ENCODE measurements around the gene MDM2. TPM values are rescaled to one million over a fixed set of nuclear protein-coding genes. Genes with fewer than 3 reads are reported as not detected.
"Not testable (repeated sequence)": the region's sequence is repeated elsewhere in the genome, so short reads cannot be mapped to it uniquely, and the experiment has no call there.

The MDM2 gene
- total RNA-seq, 1 donor from 2014 or later, result 37.3 TPM

DNA sequence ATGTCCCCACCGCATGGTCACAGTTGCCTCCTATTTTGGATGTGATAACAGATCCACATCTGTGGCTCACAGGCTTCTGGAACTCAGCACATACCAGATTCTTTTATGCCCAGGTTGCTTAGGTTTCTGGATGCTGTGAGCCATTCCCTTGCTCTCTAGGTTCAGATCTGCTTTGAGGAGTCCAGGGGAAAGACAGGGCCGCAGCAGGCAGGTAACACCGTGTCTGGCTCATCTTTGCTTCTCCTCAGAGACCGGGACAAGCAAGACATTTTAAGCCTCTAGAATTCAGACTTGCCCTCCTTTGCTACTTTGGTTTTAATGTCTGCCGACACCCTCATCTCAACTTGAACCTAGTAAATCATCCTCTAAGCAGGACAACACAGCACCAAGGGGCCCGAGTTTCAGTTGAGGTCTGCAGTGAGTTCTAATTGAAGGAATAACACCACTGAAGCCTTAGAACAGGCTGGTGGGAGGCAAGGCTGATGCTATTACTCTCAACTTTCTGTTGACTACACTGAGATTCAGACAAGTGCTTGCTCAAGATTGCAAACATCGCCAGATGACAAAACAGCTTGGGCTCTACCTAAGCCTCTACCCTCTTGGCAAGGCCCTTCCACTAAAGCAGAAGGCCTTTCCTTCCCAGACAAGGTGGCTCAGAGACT lies 55.3 kb downstream of the MDM2 start:
- DNase-seq (ENCODE audit: missing footprints) (no peak), ATAC-seq (no peak)
- intact Hi-C loops (cut with DNase I), result no loop called here

DNA sequence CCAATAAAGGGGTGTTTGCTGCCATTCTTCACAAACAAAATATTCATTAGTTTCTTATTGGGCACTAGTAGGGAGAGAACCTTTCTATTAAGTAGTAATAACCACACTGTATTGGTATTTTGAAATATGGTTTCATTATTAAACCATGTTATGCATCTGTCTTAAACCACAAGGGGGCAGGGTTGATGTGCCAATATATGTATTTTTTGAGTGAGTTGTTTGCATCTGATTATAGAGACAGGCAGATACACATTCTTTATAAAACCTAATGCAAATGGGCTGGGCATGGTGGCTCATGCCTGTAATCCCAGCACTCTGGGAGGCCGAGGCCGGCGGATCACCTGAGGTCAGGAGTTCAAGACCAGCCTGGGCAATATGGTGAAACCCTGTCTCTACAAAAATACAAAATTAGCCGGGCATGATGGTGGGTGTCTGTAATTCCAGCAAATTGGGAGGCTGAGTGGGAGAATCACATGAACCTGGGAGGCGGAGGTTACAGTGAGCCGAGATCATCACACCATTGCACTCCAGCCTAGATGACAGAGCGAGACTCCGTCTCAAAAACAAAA lies 56.0 kb downstream of the MDM2 start:
- not testable (repeated sequence) for DNase-seq (ENCODE audit: missing footprints); ATAC-seq
- intact Hi-C loops (cut with DNase I), result loop anchor here (2.0 kb wide), 1 partner anchor 207 kb away; no protein-coding TSS in a partner anchor

DNA sequence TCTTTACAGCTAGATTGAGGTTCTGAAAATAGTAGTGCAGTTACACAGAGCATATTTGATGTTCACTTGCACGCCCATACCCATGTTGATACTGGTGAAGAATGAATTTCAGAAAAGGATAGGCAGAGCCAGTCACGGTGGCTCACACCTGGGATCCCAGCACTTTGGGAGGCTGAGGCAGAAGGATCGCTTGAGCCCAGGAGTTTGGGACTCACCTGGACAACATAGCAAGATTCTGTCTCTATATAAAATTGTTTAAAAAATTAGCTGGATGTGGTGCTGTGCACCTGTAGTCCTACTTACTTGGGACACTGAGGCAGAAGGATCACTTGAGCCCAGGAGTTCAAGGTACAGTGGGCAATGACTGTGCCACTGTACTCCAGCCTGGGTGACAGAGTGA lies 56.6 kb downstream of the MDM2 start:
- DNase-seq (ENCODE audit: missing footprints) (no peak), ATAC-seq (no peak)
- intact Hi-C loops (cut with DNase I), result loop anchor here (2.0 kb wide), 1 partner anchor 206 kb away; no protein-coding TSS in a partner anchor

DNA sequence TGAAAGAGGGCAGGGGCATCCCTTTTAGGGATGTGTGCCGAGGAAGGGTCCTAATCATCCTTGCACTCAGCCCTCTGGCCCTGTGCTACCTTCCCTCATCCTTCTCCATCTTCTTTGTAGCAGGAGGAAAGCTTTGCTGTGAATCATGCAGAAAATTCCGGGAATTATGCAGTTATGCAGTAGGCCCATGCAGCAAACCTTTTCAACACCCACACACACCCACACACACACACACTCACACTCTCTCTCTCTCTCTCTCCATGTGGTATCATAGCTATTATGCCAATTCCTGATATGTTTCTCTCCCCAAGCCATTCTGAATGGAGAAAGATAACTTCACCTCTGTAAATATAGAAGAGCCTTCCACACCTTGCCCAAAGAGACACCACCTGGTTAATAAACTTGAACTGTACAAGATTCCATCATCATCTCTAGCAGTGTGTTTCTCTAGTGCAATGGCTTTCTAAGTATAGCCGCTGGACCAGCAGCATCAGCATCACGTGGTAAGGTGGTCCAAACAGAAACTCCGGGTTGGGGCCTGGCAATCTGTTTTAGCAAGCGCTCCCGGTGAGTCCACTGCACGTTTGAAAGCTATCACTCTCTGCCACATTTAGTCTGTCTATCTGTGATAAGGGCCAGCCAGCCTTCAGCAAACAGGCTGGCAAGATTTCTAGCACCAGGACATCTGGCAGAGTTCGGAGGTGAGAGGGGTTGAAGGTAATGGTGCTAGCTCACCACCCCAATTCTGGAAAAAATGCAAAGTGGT lies 57.6 kb downstream of the MDM2 start:
- no peak for ATAC-seq
- intact Hi-C loops (cut with DNase I), result loop anchor here (2.0 kb wide), 1 partner anchor 205 kb away; no protein-coding TSS in a partner anchor
- no peak for DNase-seq (ENCODE audit: missing footprints)

DNA sequence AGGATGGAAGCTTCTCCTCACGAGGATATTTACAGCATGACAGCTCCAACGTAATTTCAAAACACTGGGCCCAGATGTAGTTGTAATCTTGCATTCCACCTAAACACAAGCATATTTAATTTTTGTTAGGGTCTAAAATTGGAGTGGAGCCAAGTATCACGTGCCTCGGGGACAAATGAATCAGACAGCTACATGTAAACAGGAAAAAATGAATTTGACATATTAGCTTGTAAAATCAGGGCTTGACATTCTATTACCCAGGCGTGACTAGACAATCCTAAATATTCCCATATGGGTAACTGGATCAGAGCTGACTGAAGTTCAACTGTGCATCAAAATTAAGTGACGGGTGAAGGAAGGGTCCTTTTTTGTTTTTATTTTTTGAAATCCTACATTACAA lies 59.0 kb downstream of the MDM2 start:
- no peak for ATAC-seq
- DNase-seq (ENCODE audit: missing footprints), result no peak
- intact Hi-C loops (cut with DNase I), result no loop called here

DNA sequence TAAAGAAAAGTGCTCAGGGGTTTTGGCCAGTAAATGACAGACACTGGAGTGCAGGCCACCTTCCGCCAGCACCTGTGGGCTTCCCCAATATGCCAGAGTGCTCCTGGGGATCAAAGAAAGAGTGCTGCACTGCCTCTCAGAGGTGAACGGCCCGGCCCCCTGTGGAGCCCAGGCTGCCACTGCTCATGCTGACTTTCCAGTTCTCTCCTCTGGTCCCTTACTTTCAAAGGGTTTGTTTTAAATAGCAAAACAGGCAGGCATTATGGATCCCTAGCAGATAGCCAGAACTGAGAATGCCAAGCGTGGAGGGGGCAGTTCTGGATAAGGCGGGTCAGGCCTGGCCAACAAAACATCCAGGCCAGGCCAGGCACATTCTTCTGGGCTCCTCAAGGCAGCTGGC lies 59.6 kb downstream of the MDM2 start:
- ATAC-seq (no peak), DNase-seq (ENCODE audit: missing footprints) (no peak)
- intact Hi-C loops (cut with DNase I), result no loop called here

DNA sequence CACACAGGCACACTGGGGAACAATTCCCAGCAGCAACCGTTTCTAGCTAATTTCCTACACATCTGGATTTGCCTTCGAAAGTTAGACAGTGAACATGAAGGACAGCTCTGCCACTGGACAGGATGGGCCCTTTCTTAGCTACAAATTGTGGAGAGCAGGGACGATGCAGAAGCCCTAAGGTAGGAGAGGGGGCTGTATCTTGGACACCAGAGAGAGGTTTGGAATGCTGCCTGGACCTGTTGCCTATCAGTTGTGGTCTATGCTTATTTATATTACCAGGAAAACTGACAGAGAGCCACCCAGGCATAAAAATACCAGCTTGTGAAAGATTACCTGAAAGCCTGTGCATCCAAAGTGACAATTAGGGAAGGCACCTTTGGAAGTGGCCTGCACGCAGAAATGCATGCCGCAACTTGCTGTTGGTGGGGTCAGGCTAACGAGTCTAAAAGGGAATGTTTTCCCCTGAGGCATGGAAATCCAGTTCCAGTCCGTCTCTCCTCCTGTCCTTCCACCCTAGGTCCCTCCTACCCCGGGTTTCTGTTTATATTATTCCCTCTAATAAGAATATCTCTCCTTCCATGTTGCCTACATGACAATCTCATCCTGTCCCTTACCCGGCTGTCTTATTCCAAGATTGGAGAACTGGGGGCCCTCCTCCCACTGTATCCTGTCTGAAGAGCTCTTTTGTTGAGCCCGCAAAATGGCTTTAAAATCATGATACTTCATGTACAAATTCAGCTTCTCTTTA lies 60.2 kb downstream of the MDM2 start:
- DNase-seq (ENCODE audit: missing footprints), result no peak
- intact Hi-C loops (cut with DNase I), result no loop called here
- no peak for ATAC-seq

DNA sequence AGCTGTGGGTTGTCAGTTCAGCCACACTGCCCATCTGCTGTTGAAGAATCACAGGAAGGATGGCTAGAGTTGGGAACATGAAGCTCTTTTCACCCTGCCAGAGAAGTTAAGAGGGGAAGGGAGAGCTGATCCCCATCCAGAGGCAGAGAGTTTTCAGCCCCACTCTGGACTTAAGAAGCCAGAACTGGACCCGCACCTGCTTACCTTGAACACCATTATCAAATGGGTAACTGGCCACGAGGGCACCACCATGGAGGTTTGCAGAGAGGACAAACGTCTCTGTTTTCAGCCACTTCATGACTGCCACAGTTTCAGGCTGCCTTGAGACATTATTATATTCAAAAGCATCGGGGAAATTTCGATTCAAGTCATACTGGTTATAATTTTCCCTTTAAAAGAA lies 62.0 kb downstream of the MDM2 start:
- no peak for ATAC-seq
- intact Hi-C loops (cut with DNase I), result no loop called here

DNA sequence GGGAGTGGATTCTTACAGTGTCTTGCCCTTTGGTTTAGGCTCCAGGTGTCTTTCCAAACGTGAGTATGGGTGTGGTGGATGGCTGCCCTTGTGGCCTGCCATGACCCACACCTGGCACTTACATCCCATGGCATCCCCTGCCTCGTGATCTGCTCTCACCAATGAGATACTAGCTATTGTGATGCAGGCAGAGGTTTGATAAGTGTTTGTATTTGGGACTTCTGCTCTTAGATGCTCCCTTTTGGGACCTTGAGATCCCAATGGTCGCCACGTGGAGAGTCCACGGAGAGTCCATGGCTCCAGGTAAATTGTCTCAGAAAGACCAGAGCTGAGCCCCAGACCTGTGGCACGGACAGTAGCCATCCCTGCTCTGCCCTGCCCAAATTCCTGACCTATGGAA lies 62.5 kb downstream of the MDM2 start:
- ATAC-seq (no peak), DNase-seq (ENCODE audit: missing footprints) (no peak)
- intact Hi-C loops (cut with DNase I), result no loop called here

More for the DNA sequence above, 62.0 kb downstream of the MDM2 start:
- DNase-seq (ENCODE audit: missing footprints), result no peak

DNA sequence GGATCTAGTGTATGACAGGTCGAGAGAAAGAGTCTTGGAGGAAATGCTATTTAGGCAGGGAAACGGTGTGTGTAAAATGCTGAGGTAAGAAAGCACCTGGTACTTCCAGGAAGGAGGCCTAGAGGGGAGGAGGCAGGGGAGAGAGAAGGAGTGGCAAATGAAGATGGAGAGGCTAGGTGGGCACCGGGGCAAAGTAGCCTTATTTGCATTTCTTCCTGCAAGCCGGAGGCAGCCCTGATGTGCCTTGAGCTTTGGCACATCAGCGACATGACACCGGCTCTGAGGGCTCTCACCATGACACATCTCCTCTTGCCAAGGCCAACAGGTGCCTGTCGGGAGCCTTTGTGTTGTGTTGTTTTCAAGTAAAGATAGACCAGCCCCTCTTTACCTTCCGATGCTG lies 63.4 kb downstream of the MDM2 start:
- no peak for DNase-seq (ENCODE audit: missing footprints)
- intact Hi-C loops (cut with DNase I), result no loop called here
- ATAC-seq, result no peak

DNA sequence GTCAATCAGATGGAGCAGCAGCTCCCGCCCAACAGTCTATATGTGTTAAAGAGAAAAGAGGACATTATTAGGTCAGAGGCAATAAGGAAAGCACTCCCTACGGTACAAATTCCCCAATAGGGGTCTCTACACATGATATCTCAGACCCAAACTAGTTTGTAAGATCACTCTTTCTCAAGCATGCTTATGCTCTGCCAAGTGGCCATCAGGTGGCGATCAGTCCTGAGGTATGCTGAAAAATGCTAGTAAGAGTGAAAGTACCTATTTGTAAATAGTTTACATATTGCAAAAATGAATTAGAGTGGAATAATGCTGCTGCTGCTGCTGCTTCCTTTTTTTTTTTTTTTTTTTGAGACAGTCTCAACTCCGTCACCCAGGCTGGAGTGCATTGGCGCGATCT lies 63.9 kb downstream of the MDM2 start:
- DNase-seq (ENCODE audit: missing footprints), result no peak
- intact Hi-C loops (cut with DNase I), result no loop called here
- ATAC-seq, result no peak

DNA sequence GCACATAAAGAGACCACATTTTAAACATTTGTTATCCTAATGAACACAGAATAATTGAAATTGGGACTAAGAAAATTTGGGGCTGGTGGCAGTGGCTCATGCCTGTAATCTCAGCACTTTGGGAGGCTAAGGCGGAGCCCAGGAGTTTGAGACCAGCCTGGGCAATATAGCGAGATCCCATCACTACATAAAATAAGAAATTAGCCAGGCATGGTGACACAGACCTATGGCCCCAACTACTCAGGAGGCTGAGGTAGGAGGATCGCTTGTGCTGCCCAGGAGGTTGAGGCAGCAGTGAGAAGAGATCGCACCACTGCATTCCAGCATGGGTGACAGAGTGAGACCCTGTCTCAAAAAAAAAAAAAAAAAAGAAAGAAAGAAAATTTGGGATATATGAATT lies 65.3 kb downstream of the MDM2 start:
- intact Hi-C loops (cut with DNase I), result no loop called here
- ATAC-seq (no peak), DNase-seq (ENCODE audit: missing footprints) (no peak)

DNA sequence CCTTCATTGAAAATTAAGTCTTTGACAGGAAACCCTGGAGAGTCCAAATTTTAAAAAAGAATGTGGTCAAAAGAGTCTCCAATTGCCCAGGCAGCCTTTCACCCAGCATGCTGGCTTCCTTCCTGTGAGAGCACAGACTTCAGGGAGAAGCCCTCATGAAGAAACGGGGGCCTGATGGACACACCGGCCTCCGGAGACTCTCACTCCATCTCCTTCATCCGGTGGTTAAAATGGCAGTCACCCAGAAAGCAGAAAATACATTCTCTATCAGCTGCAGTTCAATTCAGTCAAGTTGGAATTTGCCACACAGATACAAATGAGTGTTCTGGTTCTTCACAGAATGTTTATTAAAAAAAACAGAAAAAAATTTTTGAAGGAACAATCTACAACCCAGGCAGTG lies 68.5 kb downstream of the MDM2 start:
- no peak for ATAC-seq
- DNase-seq (ENCODE audit: missing footprints), result no peak
- intact Hi-C loops (cut with DNase I), result no loop called here

DNA sequence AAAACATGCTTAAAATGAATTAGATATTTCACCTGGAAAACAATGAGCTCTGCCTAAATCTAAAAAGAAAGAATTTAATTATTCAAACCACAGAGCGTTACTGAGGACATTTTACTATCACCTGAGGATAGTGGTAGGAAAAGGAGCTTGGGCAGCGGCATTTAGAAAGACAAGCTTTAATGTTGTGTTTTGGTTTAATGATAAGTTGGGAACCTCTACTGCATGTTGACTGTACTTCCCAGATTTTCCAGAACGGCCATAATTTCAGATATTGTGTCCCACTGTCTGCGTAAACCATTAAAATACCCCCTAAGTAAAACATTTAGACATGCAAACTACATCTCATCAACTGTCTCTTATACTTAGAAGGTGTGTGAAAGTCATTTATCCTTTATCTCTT lies 69.6 kb downstream of the MDM2 start:
- intact Hi-C loops (cut with DNase I), result no loop called here
- DNase-seq (ENCODE audit: missing footprints), result no peak
- ATAC-seq, result no peak

DNA sequence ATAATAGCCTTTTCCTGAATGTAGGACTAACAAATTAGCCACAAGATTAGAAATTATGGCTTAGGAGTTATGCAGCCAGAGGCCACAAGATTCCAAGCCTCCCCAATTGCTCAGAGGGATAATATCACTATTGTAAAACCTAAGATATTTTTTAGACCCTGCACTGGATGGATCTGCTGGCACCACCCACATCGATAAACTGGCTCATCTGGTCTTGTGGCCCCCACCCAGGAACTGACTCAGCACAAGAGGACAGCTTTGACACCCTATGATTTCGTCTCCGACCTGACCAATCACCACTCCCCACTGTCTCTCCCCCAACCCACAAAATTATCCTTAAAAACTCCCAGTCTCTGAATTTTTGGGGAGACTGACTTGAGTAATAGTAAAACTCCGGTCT lies 70.3 kb downstream of the MDM2 start:
- intact Hi-C loops (cut with DNase I), result no loop called here
- DNase-seq (ENCODE audit: missing footprints) (no peak), ATAC-seq (no peak)

DNA sequence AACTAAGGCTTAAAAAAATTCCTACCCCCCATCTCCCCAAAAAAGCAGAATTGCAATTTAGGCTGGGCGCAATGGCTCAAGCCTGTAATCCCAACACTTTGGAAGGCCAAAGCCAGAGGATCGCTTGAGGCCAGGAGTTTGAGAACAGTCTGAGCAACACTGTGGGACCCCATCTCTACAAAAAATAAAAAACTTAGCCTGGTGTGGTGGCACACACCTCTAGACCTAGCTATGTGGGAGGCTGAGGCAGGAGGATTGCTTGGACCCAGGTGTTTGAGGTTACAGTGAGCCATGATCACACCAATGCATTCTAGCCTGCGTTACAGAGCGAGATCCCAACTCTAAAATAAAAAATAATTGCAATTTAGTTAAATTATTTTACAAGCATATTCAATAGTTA lies 70.9 kb downstream of the MDM2 start:
- intact Hi-C loops (cut with DNase I), result no loop called here
- ATAC-seq (no peak), DNase-seq (ENCODE audit: missing footprints) (no peak)

DNA sequence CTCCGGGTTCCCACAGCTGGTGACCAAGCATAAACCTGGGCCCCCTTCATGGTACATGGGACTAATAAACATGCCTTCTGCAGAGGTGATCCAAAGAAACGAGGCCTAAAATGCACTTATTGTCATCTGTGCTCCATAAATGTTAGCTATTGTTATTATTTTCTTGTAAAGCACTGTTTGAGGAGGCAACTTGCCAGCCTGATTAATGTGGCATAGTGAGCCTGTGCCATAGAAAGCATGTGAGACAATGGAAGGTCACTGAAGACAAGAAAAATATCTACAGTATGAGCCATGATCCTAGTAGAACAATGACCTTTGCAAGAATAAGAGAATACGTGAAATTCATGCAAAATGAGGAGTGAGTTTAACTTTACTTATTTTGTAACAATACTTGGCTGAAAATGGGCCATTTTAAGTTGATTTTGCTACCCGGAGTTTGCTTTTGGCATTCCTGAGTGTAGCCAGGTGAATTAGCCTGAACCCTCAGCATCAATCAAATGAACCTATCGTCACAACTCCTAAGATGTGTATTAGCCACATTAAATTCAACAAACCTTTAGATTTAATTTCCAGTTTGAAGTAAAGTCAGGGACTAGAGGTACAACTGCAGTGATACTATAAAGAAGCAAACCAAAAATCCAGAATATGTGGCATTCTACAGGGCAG lies 72.8 kb downstream of the MDM2 start:
- DNase-seq (ENCODE audit: missing footprints) (no peak), ATAC-seq (no peak)
- intact Hi-C loops (cut with DNase I), result no loop called here

DNA sequence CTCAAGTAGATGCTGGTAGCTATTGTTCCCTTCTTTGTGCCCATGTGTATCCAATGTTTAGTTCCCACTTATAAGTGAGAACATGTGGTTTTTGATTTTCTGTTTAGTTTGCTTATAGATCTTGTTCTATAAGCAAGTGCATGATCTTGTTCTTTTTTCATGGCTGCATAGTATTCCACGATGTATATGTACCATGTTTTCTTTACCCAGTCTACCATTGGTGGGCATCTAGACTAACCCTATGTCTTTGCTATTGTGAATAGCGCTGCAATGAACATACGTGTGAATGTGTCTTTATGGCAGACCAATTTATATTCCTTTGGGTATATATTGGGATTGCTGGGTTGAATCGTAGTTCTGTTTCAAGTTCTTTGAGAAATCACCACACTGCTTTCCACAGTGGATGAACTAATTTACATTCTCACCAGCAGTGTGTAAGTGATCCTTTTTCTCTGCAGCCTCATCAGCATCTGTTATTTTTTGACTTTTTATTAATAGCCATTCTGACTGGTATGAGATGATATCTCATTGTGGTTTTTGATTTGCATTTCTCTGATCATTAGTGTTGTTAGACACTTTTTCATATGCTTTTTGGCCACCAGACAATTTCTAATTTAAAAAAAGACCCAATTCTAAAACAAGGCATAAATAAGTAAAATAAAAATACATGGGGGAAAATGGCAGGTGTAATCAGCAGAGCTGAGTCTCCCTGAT lies 74.4 kb downstream of the MDM2 start:
- no peak for ATAC-seq
- no peak for DNase-seq (ENCODE audit: missing footprints)
- intact Hi-C loops (cut with DNase I), result no loop called here

All from Right ventricle myocardium inferior (tissue), 1 donor.